UCSD-AML1 (cell line): Measurements from ENCODE around the gene PDE6A.
"Not testable (repeated sequence)": the region's sequence is repeated elsewhere in the genome, so short reads cannot be mapped to it uniquely, and the experiment has no call there.

Experiments used
- DNase-seq: peaks from one replicate; lab custom pipeline; 2025; ENCODE audit not compliant: unreplicated experiment; lab: John Stamatoyannopoulos, UW

The PDE6A gene

DNA sequence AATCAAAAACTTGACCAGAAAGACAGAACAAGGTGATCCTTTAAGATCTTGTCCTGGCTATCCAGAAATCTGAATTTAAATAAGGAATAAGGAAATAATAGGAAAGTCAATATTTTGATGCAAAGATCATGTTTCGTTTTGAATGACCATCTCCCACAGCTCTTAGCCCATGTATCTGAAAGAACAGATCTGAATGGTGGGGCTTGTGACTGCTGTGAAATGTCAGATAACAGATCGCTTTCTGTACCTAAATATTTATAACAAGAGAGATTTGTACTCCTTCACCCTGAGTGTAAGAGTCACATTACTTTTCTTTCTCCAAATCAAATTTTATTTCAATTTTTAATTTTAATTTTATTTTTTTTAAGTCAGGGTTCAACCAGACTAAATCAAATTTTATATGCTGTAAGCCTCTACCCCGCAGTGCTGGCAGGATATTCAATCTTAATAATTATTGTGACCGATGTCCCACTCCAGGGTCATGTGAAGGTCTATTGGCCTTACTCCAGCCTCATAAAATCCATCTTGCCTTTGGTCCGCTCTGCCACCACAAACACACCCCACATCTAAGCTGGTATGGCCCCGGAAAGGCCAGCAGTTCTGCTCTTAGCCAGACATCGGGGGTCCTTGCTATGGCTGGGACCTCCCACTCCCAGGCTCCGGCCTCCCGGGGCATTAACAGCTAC is 9.0 kb upstream of the PDE6A start:
- no peak for DNase-seq

- DNase-seq = no peak
Measured at GRCh38 chr5:149951138-149951749, 6.7 kb upstream of the PDE6A start.

DNA sequence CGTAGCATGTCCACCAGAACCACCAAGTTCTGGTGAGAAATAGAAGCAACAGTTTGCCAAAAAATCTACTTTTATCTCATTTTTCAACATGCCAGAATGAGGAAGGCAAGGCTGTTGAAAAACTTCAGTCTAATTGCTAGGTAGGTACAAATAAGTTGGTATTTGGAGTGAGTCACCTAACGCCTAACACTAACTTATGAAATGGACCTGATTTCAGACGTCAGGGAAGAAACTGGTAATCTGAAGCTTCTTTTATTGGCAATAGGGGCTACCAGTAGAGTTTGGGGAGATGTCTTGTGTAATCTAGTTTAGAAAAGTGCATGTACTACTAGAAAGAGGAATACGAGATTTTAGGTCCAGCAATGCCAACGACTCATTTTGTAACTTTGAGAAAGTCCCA is 4.4 kb upstream of the PDE6A start:
- no peak for DNase-seq

GRCh38 chr5:149946118-149946517 is 1.5 kb upstream of the PDE6A start:
- no peak for DNase-seq

DNA sequence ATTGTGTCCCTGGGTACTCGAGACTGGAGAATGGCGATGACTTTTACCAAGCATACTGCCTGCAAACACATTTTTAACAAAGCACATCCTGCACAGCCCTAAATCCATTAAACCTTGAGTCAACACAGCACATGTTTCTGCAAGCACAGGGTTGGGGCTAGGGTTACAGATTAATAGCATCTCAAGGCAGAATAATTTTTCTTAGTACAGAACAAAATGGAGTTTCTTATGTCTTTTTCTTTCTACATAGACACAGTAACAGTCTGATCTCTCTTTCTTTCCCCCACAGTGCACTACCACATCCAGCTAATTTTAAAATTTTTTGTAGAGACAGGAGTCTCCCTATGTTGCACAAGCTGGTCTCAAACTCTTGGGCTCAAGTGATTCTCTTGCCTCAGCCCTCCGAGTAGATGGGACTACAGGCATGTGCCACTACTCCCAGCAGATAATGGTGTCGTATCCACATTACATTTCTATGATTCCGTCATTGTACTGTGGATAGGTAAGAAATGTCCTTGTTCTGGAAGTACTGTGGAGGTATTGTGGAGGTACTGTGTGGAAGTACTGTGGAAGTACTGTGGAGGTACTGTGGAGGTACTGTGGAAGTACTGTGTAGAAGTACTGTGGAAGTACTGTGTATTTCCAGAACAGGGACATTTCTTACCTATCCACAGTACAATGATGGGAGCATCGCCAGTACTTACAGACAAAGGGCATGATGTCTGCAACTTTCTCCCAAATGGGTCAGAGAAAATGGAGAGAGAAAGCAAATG is 1.2 kb downstream of the PDE6A start:
- not testable (repeated sequence) for DNase-seq

GRCh38 chr5:149942741-149943169 is 1.8 kb downstream of the PDE6A start:
- not testable (repeated sequence) for DNase-seq

- no peak for DNase-seq
Measured at GRCh38 chr5:149942199-149942598, 2.4 kb downstream of the PDE6A start.

DNA sequence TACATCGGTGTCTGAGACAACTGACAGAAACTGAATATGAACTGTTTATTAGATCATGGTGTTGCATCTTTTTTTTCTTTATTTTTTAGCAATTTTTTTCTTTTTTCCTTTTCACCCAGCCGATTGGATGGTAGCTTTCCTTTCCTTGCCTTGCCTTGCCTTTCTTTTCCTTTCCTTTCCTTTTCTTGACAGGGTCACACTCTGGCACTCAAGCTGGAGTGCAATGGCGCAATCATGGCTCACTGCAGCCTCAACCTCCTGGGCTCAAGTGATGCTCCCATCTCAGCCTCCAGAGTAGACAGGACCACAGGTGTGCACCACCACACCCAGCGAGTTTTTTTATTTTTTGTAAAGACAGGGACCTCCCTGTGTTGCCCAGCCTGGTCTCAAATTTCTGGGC is 2.8 kb downstream of the PDE6A start:
- DNase-seq = no peak

GRCh38 chr5:149940941-149941644 is 3.5 kb downstream of the PDE6A start:
- DNase-seq = no peak

- no peak for DNase-seq
Measured at GRCh38 chr5:149940077-149940574, 4.5 kb downstream of the PDE6A start.

- DNase-seq = no peak
Measured at GRCh38 chr5:149939546-149939945, 5.0 kb downstream of the PDE6A start.

GRCh38 chr5:149938791-149939358 is 5.7 kb downstream of the PDE6A start:
- no peak for DNase-seq

GRCh38 chr5:149938279-149938678 is 6.3 kb downstream of the PDE6A start:
- DNase-seq = no peak

- no peak for DNase-seq
Measured at GRCh38 chr5:149937610-149938009, 7.0 kb downstream of the PDE6A start.

DNA sequence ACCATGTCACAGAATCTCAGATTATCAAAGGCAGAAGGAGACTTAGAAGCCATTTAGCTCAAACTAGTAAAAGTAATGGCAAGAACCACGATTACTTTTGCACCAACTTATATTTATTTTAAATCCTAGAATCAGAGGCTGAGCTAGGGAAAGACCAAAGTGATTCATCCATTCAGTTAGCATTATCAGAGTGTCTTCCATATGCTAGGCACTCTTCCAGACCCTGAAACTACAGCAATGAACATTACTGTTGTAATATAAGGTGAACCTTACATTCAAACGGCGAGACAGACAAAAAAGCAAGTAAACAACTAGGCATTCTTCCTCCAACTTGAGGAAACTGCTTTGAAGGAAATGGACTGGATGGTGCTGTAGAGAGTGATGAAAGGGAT is 7.9 kb downstream of the PDE6A start:
- DNase-seq = no peak

DNA sequence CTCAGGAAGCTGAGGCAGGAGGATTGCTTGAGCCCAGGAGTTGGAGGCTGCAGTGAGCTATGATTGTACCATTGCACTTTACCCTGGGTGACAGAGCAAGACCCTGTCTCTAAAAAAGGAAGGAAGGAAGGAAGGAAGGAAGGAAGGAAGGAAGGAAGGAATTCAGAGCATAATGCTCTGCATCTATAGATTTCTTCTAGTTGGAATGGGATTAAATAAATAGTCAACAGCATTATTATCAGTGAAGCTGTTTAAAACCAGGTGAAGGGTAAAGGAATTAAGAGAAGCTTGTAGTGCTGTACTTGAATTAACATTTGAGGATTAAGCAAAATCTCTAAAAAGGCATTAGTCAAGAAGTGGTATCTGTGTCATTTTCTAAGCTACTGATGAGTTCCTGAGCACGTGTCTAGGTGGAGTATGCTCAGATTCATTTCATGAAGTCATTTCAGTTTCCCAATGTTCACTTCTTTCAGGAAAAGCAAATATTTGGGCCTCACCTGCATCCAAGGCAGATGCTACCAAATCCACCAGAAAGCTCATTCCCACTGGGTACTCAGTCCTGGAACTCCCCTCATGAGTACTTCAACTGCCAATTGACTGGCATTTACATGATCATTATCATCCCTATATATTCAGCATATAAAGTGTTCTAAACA is 8.4 kb downstream of the PDE6A start:
- no peak for DNase-seq

DNA sequence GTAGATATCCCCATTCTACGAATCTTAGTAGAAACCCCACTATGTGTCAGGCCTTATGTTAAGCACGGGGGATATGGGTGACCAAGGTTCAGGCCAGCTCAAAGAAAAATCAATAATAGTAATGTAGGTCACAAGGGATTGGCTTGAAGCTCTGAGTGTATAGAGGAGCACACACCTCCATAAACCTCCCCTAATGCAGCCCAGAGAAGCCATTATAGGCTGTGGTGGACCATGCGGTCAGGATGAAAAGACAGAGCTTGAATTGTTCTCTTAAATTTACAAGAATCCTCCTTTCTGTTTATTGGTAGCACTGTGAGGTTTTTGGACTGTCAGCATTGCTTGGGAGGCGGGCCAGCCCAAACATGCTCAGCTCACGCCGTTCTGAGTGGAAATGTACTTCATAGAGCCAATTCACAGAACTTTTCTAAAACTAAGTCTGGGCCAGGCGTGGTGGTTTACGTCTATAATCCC is 9.1 kb downstream of the PDE6A start:
- no peak for DNase-seq

- no peak for DNase-seq
Measured at GRCh38 chr5:149932445-149933350, 11.9 kb downstream of the PDE6A start.

GRCh38 chr5:149931992-149932436 is 12.6 kb downstream of the PDE6A start:
- DNase-seq = no peak
